ENCODE data around the gene CACNA2D3.

The CACNA2D3 gene

GRCh38 chr3:54259636-54260035 lies 137.3 kb downstream of the CACNA2D3 start:
- DNase-seq (ENCODE audit: low read depth) = no peak
- no peak overlapping the region for H3K4me3 ChIP-seq (ENCODE audit: low read depth, low read length)
- TF ChIP-seq CTCF (IDR thresholded peaks at IDR 0.05; ENCODE audit: insufficient read depth, low read depth, low read length, missing control alignments) = no peak

DNA sequence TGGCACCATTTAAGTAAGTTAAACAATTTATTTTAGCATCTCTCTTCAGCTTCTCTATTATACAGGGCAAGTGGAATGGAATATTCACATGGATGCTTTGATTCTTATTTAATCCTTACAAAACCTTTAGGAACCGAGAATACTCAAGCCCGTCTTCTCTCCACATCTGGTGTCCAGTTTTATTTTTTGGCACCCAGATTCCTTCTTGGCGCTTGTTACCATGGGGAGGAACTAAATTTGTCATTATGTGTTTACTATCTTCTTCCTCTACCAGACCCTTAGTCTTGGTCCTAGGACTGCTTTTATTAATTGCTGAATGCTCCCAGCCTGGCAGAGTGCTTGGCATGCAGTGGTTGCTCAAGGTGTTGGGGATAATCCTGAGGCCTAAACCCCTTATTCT lies 138.8 kb downstream of the CACNA2D3 start:
- no peak for DNase-seq (ENCODE audit: low read depth)
- no peak for TF ChIP-seq CTCF (IDR thresholded peaks at IDR 0.05; ENCODE audit: insufficient read depth, low read depth, low read length, missing control alignments)
- no peak overlapping the region for H3K4me3 ChIP-seq (ENCODE audit: low read depth, low read length)

- no peak for TF ChIP-seq CTCF (IDR thresholded peaks at IDR 0.05; ENCODE audit: insufficient read depth, low read depth, low read length, missing control alignments)
- H3K4me3 ChIP-seq (ENCODE audit: low read depth, low read length) = no peak overlapping the region
- peak; percentile 1 for DNase-seq (ENCODE audit: low read depth)
Measured at GRCh38 chr3:54262541-54262940, 140.2 kb downstream of the CACNA2D3 start.

DNA sequence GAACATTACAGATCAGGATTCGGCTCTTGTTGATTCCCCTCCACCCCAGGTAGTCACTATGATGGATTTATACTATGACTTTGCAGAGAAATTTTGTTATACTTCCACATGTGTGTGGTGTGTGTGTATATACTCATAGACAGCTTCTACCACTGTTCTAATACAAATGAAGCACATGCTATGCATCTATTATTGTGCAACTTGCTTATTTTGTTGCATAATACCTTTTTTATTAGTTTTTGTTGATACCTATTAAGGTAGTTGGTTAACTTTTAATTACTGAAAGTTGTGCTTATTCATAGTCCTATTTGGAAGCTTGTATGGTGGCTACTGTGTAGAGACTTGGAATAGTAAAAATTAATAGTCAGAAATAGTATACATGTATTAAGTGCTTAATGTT lies 140.6 kb downstream of the CACNA2D3 start:
- no peak for DNase-seq (ENCODE audit: low read depth)
- no peak for TF ChIP-seq CTCF (IDR thresholded peaks at IDR 0.05; ENCODE audit: insufficient read depth, low read depth, low read length, missing control alignments)
- no peak overlapping the region for H3K4me3 ChIP-seq (ENCODE audit: low read depth, low read length)

DNA sequence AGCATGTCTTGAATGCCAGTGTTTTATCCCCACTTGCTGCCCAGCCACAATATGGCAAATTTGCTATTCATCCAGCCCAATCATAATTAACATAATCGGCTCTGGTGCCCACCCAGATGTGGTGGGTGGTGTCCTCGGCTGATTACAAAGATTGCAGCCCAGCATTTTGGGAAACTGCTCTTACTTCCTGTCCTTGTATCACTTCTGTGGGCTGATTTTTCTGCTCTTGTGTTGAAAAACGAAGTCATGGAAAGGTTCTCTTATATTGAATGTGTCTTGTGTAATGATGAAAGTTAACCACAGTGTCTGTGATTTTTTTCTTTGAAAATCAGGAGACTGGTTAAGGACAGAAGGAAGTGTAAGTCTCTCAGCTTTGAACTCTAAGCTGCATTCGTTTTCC lies 141.7 kb downstream of the CACNA2D3 start:
- DNase-seq (ENCODE audit: low read depth) = no peak
- no peak for TF ChIP-seq CTCF (IDR thresholded peaks at IDR 0.05; ENCODE audit: insufficient read depth, low read depth, low read length, missing control alignments)
- H3K4me3 ChIP-seq (ENCODE audit: low read depth, low read length) = no peak overlapping the region

DNA sequence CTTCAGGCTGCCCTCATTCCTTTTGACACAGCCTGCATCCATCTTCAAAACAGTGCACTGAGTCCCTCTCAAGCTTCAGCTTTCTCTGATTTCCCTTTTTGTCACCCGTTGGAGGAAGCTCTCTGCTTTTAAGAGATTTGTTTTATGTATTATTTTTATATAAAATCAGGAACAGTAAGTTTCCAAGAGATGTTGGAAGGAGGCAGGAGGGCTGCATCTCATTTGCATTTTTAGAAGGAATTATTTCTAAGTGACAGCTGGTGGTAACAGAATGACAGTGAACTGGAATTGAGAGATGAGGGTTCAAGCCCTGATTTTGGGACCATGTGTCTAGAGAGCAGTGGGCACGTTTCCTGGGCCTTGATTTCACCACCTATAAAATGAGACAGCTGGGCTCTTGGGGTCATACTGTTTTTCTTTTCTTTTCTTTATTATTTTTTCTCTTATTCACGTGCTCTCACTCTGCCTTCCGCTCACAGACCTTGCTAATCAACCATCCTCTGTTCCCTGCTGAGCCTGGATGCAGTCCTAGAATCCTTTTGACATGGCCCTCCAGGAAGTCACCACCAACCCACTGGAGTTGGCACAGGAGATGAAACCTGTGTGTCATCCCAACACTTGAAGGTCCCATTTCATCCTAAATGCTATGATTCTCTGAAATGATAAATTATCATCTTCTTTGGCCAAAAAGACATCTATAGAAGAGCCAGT lies 148.6 kb downstream of the CACNA2D3 start:
- H3K4me3 ChIP-seq (ENCODE audit: low read depth, low read length) = no peak overlapping the region
- no peak for DNase-seq (ENCODE audit: low read depth)
- no peak for TF ChIP-seq CTCF (IDR thresholded peaks at IDR 0.05; ENCODE audit: insufficient read depth, low read depth, low read length, missing control alignments)

DNA sequence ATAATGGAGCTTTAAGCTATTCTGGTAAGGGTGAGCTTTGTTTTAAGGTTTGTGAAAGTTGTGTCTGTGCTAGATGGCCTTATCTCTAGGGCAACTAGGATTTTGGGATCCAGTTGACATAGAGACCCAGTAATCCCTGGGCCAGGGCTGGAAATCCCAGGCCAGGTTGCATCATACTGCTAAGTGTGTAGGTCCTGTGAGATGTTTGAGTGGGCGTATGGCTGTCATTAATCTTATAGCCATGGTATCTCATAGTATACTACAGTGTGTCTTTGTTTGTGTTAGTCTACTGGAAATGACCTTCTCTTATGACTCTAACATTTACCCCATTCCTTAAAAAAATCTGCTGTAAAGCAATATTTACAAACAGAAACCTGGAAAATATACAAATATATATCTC lies 151.4 kb downstream of the CACNA2D3 start:
- TF ChIP-seq CTCF (IDR thresholded peaks at IDR 0.05; ENCODE audit: insufficient read depth, low read depth, low read length, missing control alignments) = no peak
- no peak for DNase-seq (ENCODE audit: low read depth)

More for the DNA sequence above, 151.4 kb downstream of the CACNA2D3 start:
- no peak overlapping the region for H3K4me3 ChIP-seq (ENCODE audit: low read depth, low read length)
